NB4 (cell line): ENCODE measurements around the gene CNTNAP4.

Source experiments
- CTCF ChIP-seq: IDR thresholded peaks from one replicate; pipeline ENCODE4 v1.5.1; 2012; ENCODE audit warnings: low read depth, low read length
- MAX ChIP-seq: IDR thresholded peaks from 2 replicates; pipeline ENCODE4 v1.6.1; 2011; ENCODE audit warnings: low read depth, low read length
- MYC ChIP-seq: IDR thresholded peaks from 2 replicates; pipeline ENCODE4 v1.6.1; 2011; ENCODE audit warnings: low read depth, low read length
- POLR2A ChIP-seq: IDR thresholded peaks from 2 replicates; pipeline ENCODE4 v1.6.1; 2011; ENCODE audit warnings: mild to moderate bottlenecking; ENCODE audit not compliant: insufficient read length; ENCODE audit errors: extremely low read depth

- TF ChIP-seq CTCF (no peak), MAX (no peak), POLR2A (no peak), MYC (no peak)
Observed at GRCh38 chr16:76246587-76246986, 30.6 kb upstream of the CNTNAP4 start.
